Neutrophil (primary cell): ENCODE measurements around the gene POLR3C.
"Not testable (repeated sequence)": the region's sequence is repeated elsewhere in the genome, so short reads cannot be mapped to it uniquely, and the experiment has no call there.

ENCODE experiments used
- H3K27ac ChIP-seq: fragments of 200-600 bp; sonication (generic); 2 replicates; pipeline ENCODE4 v1.5.1; 2016; ENCODE audit warnings: mild to moderate bottlenecking, moderate library complexity
- H3K27me3 ChIP-seq: fragments of 200-600 bp; sonication (generic); 2 replicates; pipeline ENCODE4 v1.6.0; 2016; ENCODE audit warnings: mild to moderate bottlenecking
- H3K36me3 ChIP-seq: fragments of 200-600 bp; sonication (generic); 2 replicates; pipeline ENCODE4 v1.5.1; 2017
- H3K4me1 ChIP-seq, 2 experiments: fragments of 200-600 bp in 1 of 2; sonication (generic) in 1 of 2; 1 replicate in 1 of 2; 2 replicates in 1 of 2; pipeline versions ENCODE4 v1.5.1 to v1.6.1; 2013 to 2016; ENCODE audit warnings: low read depth in 1 of 2, low read length in 1 of 2, mild to moderate bottlenecking in 1 of 2, moderate library complexity in 1 of 2; ENCODE audit not compliant: control insufficient read depth in 1 of 2, insufficient read depth in 1 of 2
- H3K4me3 ChIP-seq, 2 experiments: fragments of 200-600 bp in 1 of 2; sonication (generic) in 1 of 2; 1 replicate in 1 of 2; 2 replicates in 1 of 2; pipeline ENCODE4 v1.5.1; 2013 to 2016; ENCODE audit warnings: low read depth in 1 of 2, low read length in 1 of 2, mild to moderate bottlenecking in 1 of 2, moderate library complexity in 1 of 2
- H3K9me3 ChIP-seq: fragments of 200-600 bp; sonication (generic); 2 replicates; pipeline ENCODE4 v1.5.1; 2016
- TF ChIP-seq, protein P1 (sequence below): fragments of 200-600 bp; sonication (generic); IDR thresholded peaks from 2 replicates; pipeline ENCODE4 v1.5.1; 2016; ENCODE audit warnings: antibody characterized with exemption

The POLR3C gene

DNA sequence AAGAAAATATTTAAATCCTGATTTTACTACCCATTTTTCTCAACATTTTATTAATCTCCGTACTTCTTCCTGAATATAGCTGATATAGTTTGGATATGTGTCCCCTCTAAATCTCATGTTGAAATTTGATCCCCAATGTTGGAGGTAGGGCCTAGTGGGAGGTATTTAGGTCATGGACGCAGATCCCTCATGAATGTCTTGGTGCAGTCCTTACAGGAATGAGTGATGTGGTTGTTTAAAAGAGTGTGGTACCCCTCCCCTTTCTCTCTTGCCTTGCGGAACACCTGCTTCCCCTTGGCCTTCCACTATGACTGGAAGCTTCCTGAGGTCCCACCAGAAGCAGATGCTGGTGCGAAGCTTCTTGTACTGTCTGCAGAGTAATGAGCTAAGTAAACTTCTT, 17.6 kb upstream of the POLR3C start:
- Histone ChIP-seq H3K27me3 (no peaks in the 10 kb centered on the region), H3K9me3 (no peaks in the 10 kb centered on the region), H3K4me1 (no peaks in the 10 kb centered on the region), H3K36me3 (no peaks in the 10 kb centered on the region), H3K4me3 (no peak overlapping the region), H3K27ac (no peak overlapping the region)
- TF ChIP-seq, protein P1, sequence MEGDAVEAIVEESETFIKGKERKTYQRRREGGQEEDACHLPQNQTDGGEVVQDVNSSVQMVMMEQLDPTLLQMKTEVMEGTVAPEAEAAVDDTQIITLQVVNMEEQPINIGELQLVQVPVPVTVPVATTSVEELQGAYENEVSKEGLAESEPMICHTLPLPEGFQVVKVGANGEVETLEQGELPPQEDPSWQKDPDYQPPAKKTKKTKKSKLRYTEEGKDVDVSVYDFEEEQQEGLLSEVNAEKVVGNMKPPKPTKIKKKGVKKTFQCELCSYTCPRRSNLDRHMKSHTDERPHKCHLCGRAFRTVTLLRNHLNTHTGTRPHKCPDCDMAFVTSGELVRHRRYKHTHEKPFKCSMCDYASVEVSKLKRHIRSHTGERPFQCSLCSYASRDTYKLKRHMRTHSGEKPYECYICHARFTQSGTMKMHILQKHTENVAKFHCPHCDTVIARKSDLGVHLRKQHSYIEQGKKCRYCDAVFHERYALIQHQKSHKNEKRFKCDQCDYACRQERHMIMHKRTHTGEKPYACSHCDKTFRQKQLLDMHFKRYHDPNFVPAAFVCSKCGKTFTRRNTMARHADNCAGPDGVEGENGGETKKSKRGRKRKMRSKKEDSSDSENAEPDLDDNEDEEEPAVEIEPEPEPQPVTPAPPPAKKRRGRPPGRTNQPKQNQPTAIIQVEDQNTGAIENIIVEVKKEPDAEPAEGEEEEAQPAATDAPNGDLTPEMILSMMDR, result no peak

DNA sequence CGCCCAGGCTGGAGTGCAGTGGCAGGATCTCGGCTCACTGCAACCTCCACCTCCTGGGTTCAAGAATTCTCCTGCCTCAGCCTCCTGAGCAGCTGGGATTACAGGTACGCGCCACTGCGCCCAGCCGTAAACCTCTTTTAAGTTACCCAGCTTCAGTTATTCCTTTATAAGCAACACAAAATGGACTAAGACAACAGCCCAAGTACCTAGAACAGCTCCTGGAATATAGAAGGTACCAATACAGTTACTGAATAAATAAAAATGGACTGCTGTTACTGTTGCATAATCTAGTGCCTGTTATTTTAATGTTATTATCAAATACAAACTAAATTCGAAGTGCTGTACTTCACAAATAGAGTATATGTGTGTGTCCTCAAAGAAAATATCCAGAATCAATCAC, 17.2 kb upstream of the POLR3C start:
- H3K36me3 ChIP-seq, result no peaks in the 10 kb centered on the region
- no peaks in the 10 kb centered on the region for H3K4me1 ChIP-seq
- H3K27me3 ChIP-seq, result no peaks in the 10 kb centered on the region
- no peak overlapping the region for H3K27ac ChIP-seq
- no peaks in the 10 kb centered on the region for H3K9me3 ChIP-seq
- TF ChIP-seq, protein P1, result no peak
- no peak overlapping the region for H3K4me3 ChIP-seq

DNA sequence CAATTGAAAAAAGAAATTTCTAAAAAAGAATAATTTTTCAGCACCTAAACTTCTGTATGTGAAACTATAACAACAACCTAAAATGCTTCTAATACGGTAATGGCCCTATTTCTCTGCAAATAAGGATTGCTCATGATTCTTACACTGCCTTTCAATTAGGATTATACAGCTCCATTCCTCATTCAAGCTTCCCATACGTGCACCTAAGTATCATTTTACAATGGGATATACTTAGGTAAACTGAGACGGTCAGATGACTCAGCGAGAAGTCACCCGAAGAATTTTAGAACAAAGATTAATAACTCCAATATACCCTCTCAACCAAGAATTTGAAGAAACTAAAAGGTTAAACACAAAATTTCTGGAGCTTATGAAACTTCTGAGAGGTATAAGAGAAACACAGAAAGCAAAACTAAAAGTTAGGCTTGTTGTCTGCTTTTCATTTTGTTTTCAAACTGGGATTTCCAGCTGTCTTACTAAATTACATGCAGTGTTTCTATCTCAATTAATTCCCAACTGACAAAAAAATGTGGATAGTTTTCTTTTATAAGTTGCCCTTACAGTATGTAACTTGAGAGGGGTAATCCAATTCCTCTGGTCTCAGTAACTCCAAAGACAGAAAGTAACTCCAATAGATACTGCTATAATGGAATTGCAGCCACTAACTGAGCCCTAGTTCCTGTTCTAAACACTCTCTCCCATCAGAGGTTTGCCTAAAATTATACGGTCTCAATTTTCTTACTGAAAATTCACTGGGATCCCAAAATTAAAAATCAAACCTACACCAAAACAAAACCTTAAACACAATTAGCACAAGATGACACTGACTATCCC, 10.8 kb upstream of the POLR3C start:
- H3K36me3 ChIP-seq, H3K27me3 ChIP-seq, H3K9me3 ChIP-seq, H3K27ac ChIP-seq, H3K4me1 ChIP-seq, H3K4me3 ChIP-seq: not testable (repeated sequence)

DNA sequence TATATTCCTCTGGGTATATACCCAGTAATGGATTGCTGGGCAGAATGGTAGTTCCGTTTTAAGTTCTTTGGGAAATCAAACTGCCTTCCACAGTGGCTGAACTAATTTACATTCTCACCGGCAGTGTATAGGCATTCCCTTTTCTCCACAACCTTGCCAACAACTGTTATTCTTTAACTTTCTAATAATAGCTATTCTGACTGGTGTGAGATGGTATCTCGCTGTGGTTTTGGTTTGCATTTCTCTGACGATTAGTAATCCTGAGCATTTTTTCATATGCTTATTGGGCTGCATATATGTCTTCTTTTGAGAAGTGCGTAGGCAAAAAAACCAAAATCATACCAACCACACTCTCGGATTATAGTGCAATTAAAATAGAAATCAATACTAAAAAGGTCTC, 5.9 kb upstream of the POLR3C start:
- H3K9me3 ChIP-seq, H3K4me1 ChIP-seq, H3K4me3 ChIP-seq, H3K27me3 ChIP-seq, H3K36me3 ChIP-seq, H3K27ac ChIP-seq: not testable (repeated sequence)

DNA sequence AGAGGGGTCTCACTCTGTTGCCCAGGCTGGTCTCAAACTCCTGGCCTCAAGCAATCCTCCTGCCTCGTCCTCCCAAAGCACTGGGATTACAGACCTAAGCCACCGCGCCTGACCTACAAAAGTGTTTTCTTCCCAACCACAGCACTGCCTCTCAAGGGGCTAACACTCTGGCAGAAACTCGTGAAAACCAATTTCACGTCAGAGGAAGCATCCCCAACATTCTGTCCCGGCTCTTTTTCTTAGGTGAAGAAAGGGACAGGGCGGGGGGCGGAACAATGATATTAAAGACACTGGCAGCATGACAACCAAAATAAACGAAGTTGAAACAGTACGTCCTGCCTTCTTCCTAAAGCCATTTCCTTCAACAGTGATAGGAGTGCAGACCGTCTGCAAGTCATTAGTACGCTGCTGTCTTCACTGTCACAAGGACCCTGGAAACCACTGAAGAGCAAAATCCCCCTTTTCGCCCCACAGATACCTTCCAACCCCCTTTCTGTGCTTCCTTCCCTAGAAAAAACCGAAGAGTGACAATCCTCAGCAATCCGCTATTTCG, 1.1 kb upstream of the POLR3C start:
- not testable (repeated sequence) for H3K27ac ChIP-seq, H3K4me1 ChIP-seq, H3K4me3 ChIP-seq, H3K9me3 ChIP-seq, H3K27me3 ChIP-seq
- H3K36me3 ChIP-seq, result peaks cover 10% of the 10 kb centered on the region

DNA sequence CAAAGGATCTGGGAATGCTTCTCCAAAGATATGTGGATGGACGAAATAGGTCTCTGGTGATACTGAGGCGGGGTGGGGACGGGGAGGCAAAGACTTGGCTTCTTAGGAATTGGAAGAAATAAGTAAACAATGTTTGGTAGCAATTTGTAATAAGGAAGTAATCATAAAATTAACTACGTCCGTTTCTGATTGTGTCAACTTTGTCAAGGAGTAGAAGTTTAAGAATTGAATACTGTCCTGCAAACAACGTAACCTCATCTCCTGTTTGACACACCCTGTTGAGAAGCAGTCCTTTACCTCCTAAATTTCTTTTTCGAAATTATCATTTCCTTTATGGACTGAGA, 471 bp downstream of the POLR3C start:
- Histone ChIP-seq H3K36me3 (peaks cover 22% of the 10 kb centered on the region), H3K9me3 (no peaks in the 10 kb centered on the region), H3K4me1 (peaks cover 8 to 9% of the 10 kb centered on the region in 2 experiments), H3K27me3 (no peaks in the 10 kb centered on the region), H3K4me3 (peak overlapping the region; percentile 67 to 87), H3K27ac (peak overlapping the region; percentile 86)
- TF ChIP-seq, protein P1, result no peak

DNA sequence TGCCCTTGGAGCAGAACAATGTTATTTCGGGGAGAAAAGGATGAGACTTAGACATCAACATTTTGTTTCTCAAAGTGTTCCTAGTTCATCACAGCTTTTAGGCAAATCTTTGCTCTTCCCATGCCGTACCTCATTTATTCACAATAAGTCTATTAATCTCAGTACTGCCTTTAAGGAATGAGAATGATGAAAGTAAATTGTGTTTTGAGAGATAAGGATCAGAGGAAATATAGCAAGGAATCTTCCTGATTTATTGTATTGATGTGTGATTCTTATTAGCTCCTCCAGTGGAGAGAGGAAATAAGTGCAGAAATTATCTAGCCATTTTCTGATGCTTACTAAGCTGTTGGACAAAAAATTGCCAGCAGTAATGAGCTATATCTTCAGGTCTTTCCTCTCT, 2.0 kb downstream of the POLR3C start:
- TF ChIP-seq, protein P1, result no peak
- no peaks in the 10 kb centered on the region for H3K9me3 ChIP-seq
- no peaks in the 10 kb centered on the region for H3K27me3 ChIP-seq
- H3K36me3 ChIP-seq, result peaks cover 36% of the 10 kb centered on the region
- no peak overlapping the region for H3K4me3 ChIP-seq
- H3K4me1 ChIP-seq, result peaks cover 8 to 9% of the 10 kb centered on the region in 2 experiments
- H3K27ac ChIP-seq, result no peak overlapping the region
